Hepatocyte (in vitro differentiated cells): ENCODE measurements around the gene CDH11. TPM values are rescaled to one million over a fixed set of nuclear protein-coding genes. Genes with fewer than 3 reads are reported as not detected.

Experiments
- DNase-seq: peaks from one replicate; pipeline ENCODE4 v3.0.0-alpha.2; 2016; ENCODE audit warnings: low spot score
- H2AFZ ChIP-seq: fragments of 200-600 bp; sonication (generic); 2 replicates; pipeline ENCODE4 v1.6.0; 2016; ENCODE audit warnings: antibody characterized with exemption, mild to moderate bottlenecking
- H3K27ac ChIP-seq: fragments of 200-600 bp; sonication (generic); 2 replicates; pipeline ENCODE4 v1.5.1; 2016; ENCODE audit warnings: mild to moderate bottlenecking
- H3K27me3 ChIP-seq: fragments of 200-600 bp; sonication (generic); 2 replicates; pipeline ENCODE4 v1.6.1; 2016
- H3K36me3 ChIP-seq: fragments of 200-600 bp; sonication (generic); replicated peaks from 2 replicates; pipeline ENCODE4 v1.5.1; 2016; ENCODE audit warnings: low read depth; ENCODE audit not compliant: insufficient read depth
- H3K4me1 ChIP-seq: fragments of 200-600 bp; sonication (generic); 2 replicates; pipeline ENCODE4 v1.5.1; 2016; ENCODE audit warnings: mild to moderate bottlenecking, moderate library complexity; ENCODE audit not compliant: insufficient read depth
- H3K4me2 ChIP-seq: fragments of 200-600 bp; sonication (generic); 2 replicates; pipeline ENCODE4 v1.6.0; 2016
- H3K4me3 ChIP-seq: fragments of 200-600 bp; sonication (generic); 2 replicates; pipeline ENCODE4 v1.5.1; 2016; ENCODE audit warnings: mild to moderate bottlenecking
- H3K79me2 ChIP-seq: fragments of 200-600 bp; sonication (generic); 2 replicates; pipeline ENCODE4 v1.6.0; 2017; ENCODE audit warnings: mild to moderate bottlenecking
- H3K9me2 ChIP-seq: fragments of 200-600 bp; sonication (generic); replicated peaks from 2 replicates; pipeline ENCODE4 v1.6.0; 2017; ENCODE audit warnings: mild to moderate bottlenecking; ENCODE audit not compliant: insufficient read depth
- H3K9me3 ChIP-seq: fragments of 200-600 bp; sonication (generic); 2 replicates; pipeline ENCODE4 v1.5.1; 2016; ENCODE audit warnings: low read depth, mild to moderate bottlenecking
- H4K20me1 ChIP-seq: fragments of 200-600 bp; sonication (generic); 2 replicates; pipeline ENCODE4 v1.6.0; 2016; ENCODE audit warnings: mild to moderate bottlenecking; ENCODE audit not compliant: insufficient read depth, poor library complexity, severe bottlenecking
- EZH2 ChIP-seq: fragments of 200-600 bp; sonication (generic); IDR thresholded peaks from 2 replicates; pipeline ENCODE4 v1.6.1; 2016; ENCODE audit warnings: antibody characterized with exemption, mild to moderate bottlenecking, borderline replicate concordance
- EZH2phosphoT487 ChIP-seq: fragments of 200-600 bp; sonication (generic); IDR thresholded peaks from one replicate; pipeline ENCODE4 v1.6.1; 2018; ENCODE audit warnings: antibody characterized with exemption, mild to moderate bottlenecking, low read depth, moderate library complexity; ENCODE audit not compliant: unreplicated experiment, severe bottlenecking
- WGBS: methylation state at CpG from one replicate; pipeline ENCODE4 v1.1.6; 2016; ENCODE audit warnings: low lambda C conversion rate; ENCODE audit errors: missing lambda C conversion rate; 5-methylcytosine and 5-hydroxymethylcytosine counted together
- polyA plus RNA-seq: library from polyadenylated mRNA; unstranded; fragments of >200 nt; fragmentation: Nextera tagmentation; extraction: Ambion mirVana; gene quantifications from 2 replicates; pipeline ENCODE4 v1.2.1, GENCODE V29; 2016
- total RNA-seq: library from RNA; depleted of rRNA; stranded (reverse); fragments of >200 nt; gene quantifications from 2 replicates; pipeline ENCODE4 v1.2.3, GENCODE V29; 2014
- TF ChIP-seq, protein P1 (sequence below): fragments of 200-600 bp; sonication (generic); IDR thresholded peaks from 2 replicates; pipeline ENCODE4 v1.5.1; 2016; ENCODE audit warnings: antibody characterized with exemption, mild to moderate bottlenecking; ENCODE audit not compliant: poor library complexity

CDH11 gene
- total and polyA plus RNA-seq, 2 experiments from 2014 or later, result 148 to 289 TPM

DNA sequence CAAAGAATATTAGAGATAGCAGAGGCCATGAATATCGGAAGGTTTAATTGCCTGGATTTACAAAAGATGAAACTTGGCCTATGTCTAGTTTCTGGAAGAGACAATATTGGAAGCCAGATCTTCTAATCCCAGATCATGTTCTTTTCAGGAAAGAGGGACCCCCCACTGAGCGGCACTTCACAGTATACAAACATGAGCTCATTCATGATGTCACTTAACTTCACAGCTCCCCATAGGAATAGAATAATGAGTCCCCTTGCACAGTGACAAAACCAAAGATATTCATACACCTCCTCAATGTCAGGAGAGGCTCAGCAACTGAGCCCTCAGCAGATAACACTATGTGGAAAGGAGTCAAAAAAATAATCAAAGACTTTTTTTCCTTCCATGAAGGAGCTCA lies 147.5 kb downstream of the CDH11 start:
- no peak for TF ChIP-seq EZH2
- TF ChIP-seq, protein P1, sequence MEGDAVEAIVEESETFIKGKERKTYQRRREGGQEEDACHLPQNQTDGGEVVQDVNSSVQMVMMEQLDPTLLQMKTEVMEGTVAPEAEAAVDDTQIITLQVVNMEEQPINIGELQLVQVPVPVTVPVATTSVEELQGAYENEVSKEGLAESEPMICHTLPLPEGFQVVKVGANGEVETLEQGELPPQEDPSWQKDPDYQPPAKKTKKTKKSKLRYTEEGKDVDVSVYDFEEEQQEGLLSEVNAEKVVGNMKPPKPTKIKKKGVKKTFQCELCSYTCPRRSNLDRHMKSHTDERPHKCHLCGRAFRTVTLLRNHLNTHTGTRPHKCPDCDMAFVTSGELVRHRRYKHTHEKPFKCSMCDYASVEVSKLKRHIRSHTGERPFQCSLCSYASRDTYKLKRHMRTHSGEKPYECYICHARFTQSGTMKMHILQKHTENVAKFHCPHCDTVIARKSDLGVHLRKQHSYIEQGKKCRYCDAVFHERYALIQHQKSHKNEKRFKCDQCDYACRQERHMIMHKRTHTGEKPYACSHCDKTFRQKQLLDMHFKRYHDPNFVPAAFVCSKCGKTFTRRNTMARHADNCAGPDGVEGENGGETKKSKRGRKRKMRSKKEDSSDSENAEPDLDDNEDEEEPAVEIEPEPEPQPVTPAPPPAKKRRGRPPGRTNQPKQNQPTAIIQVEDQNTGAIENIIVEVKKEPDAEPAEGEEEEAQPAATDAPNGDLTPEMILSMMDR, result no peak
- TF ChIP-seq EZH2phosphoT487, result no peak
- Histone ChIP-seq H3K4me3 (no peak overlapping the region), H3K36me3 (no peaks in the 10 kb centered on the region), H3K4me1 (no peaks in the 10 kb centered on the region), H3K4me2 (no peak overlapping the region), H3K27ac (no peak overlapping the region), H3K79me2 (peaks cover 6% of the 10 kb centered on the region), H3K9me2 (no peaks in the 10 kb centered on the region), H3K27me3 (no peaks in the 10 kb centered on the region), H3K9me3 (no peaks in the 10 kb centered on the region), H4K20me1 (no peaks in the 10 kb centered on the region), H2AFZ (no peak overlapping the region)
- DNase-seq, result no peak
- 96% methylated on average over 2 of the region's 2 CpGs for WGBS

DNA sequence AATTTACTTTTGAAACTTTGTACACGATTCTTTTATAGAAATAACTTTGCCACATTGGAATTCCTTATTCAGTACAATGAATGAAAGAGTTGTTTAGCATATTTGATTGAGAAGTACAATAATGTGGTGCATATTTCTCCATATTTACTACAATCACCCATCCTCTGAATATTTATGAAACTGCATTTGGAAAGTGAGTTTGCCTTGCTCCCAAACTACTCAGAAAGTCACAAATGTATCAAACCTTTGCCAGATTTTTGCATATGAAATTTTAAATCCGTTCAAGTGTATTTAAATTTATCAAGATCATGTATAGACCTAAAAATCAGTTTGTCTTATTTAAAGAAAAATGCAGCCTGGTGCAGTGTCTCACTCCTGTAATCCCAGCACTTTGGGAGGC lies 148.7 kb downstream of the CDH11 start:
- H3K79me2 ChIP-seq, result peaks cover 6% of the 10 kb centered on the region
- H3K4me1 ChIP-seq, result no peaks in the 10 kb centered on the region
- no peaks in the 10 kb centered on the region for H3K36me3 ChIP-seq
- no peak for DNase-seq
- 62% methylated on average over 2 of the region's 2 CpGs for WGBS
- H4K20me1 ChIP-seq, result no peaks in the 10 kb centered on the region
- TF ChIP-seq EZH2phosphoT487 (no peak), EZH2 (no peak)
- TF ChIP-seq, protein P1, result no peak
- H3K4me3 ChIP-seq, result no peak overlapping the region
- H3K4me2 ChIP-seq, result no peak overlapping the region
- H3K9me2 ChIP-seq, result no peaks in the 10 kb centered on the region
- no peak overlapping the region for H2AFZ ChIP-seq
- no peaks in the 10 kb centered on the region for H3K9me3 ChIP-seq
- H3K27ac ChIP-seq, result no peak overlapping the region
- no peaks in the 10 kb centered on the region for H3K27me3 ChIP-seq

DNA sequence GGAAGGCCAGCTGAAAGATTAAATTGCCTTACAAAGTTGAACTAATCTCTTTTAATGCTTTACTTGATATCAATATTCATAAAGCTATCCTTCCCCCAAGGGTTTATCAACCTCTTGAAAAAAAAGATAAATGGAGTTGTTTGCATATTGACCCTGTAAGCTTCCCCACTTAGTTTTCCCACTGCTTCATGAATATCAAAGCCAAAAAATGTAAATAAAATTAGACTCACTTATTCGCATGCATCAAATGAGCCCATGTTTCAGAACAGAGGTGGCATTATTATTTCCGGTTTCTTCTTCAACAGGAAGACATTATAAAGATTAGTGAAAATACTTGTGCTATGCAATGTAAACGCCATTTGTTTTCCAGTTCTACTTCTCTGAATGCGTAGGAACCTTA lies 150.7 kb downstream of the CDH11 start:
- Histone ChIP-seq H3K27ac (no peak overlapping the region), H3K4me1 (no peaks in the 10 kb centered on the region), H2AFZ (no peak overlapping the region), H3K9me2 (no peaks in the 10 kb centered on the region), H3K27me3 (no peaks in the 10 kb centered on the region), H3K4me2 (no peak overlapping the region), H3K36me3 (no peaks in the 10 kb centered on the region), H3K9me3 (no peaks in the 10 kb centered on the region), H3K79me2 (peaks cover 3% of the 10 kb centered on the region), H4K20me1 (no peaks in the 10 kb centered on the region), H3K4me3 (no peak overlapping the region)
- TF ChIP-seq EZH2 (no peak), EZH2phosphoT487 (no peak)
- TF ChIP-seq, protein P1, result no peak
- 93% methylated on average over 4 of the region's 4 CpGs for WGBS
- no peak for DNase-seq

DNA sequence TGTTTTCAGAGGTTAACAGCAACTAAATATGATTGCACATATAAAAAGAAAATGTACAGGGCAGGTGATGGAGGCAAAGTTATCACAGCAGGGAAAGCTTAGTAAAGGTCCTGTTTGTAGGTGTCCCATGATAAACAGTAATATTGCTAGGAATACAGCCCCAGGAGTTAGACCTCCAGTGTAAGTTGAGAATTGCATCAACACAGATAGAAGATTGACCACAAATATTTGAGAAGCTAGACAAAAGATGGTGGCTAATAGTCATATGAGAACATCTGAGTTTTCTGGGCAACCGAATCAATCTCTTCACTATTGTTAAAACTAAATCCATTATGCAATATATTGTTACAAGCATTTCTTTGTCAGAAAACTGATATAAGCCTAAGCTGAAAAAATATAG lies 152.6 kb downstream of the CDH11 start:
- Histone ChIP-seq H3K36me3 (no peaks in the 10 kb centered on the region), H2AFZ (no peak overlapping the region), H3K4me1 (no peaks in the 10 kb centered on the region), H3K79me2 (no peaks in the 10 kb centered on the region), H3K9me2 (no peaks in the 10 kb centered on the region), H3K4me2 (no peak overlapping the region), H3K4me3 (no peak overlapping the region), H3K9me3 (no peaks in the 10 kb centered on the region), H4K20me1 (no peaks in the 10 kb centered on the region), H3K27me3 (no peaks in the 10 kb centered on the region), H3K27ac (no peak overlapping the region)
- TF ChIP-seq, protein P1, result no peak
- TF ChIP-seq EZH2phosphoT487, result no peak
- TF ChIP-seq EZH2, result no peak
- no peak for DNase-seq
- 79% methylated on average over 1 of the region's 1 CpG for WGBS
